HepG2 (cell line): Measurements from ENCODE around the gene HOXA7. TPM values are rescaled to one million over a fixed set of nuclear protein-coding genes. Genes with fewer than 3 reads are reported as not detected.

Experiments used
- EEA1 ChIP-seq: sonication (generic); formaldehyde crosslinking; IDR thresholded peaks from 2 replicates; pipeline ENCODE4 v1.5.1; 2020; ENCODE audit warnings: mild to moderate bottlenecking, missing genetic modification reagents, borderline replicate concordance
- FLYWCH1 ChIP-seq: sonication (generic); formaldehyde crosslinking; IDR thresholded peaks from 2 replicates; pipeline ENCODE4 v1.8.1; 2023; ENCODE audit warnings: mild to moderate bottlenecking, missing genetic modification reagents
- HDAC6 ChIP-seq: fragments of 200-600 bp; sonication (generic); IDR thresholded peaks from 2 replicates; pipeline ENCODE4 v1.7.0; 2017; ENCODE audit warnings: mild to moderate bottlenecking, antibody characterized with exemption, low read length, low read depth
- KAT2B ChIP-seq: fragments of 150-350 bp; IDR thresholded peaks from 2 replicates; pipeline ENCODE4 v1.6.1; 2014; ENCODE audit warnings: low read depth, low read length, borderline replicate concordance
- SALL2 ChIP-seq: sonication (generic); formaldehyde crosslinking; IDR thresholded peaks from 2 replicates; pipeline ENCODE4 v1.8.1; 2023; ENCODE audit warnings: mild to moderate bottlenecking, missing genetic modification reagents, inconsistent platforms
- SETDB1 ChIP-seq: sonication (generic); formaldehyde crosslinking; IDR thresholded peaks from 2 replicates; pipeline ENCODE4 v1.5.1; 2020; ENCODE audit warnings: missing genetic modification reagents, mild to moderate bottlenecking, borderline replicate concordance
- ZMYM3 ChIP-seq: sonication (generic); formaldehyde crosslinking; IDR thresholded peaks from 2 replicates; pipeline ENCODE4 v1.5.1; 2020; ENCODE audit warnings: mild to moderate bottlenecking, missing genetic modification reagents
- ZNF556 ChIP-seq: sonication (generic); formaldehyde crosslinking; IDR thresholded peaks from 2 replicates; pipeline ENCODE4 v1.4.0; 2020; ENCODE audit warnings: mild to moderate bottlenecking, missing genetic modification reagents, borderline replicate concordance
- polyA plus RNA-seq, 8 experiments: library from polyadenylated mRNA; depleted of rRNA in 3 of 8; stranded (reverse) in 7 of 8; unstranded in 1 of 8; fragments of >200 nt; fragmentation: Illumina TruSeq in 4 of 8; extraction: Trizol in 4 of 8; gene quantifications; 2 replicates each; pipeline versions ENCODE4 v1.2.1 to v1.2.3, GENCODE V29; 2011 to 2016; ENCODE audit warnings: low read depth in 4 of 8, missing spikeins in 1 of 8, mixed read lengths in 1 of 8; ENCODE audit not compliant: insufficient read depth in 1 of 8
- total RNA-seq, 5 experiments: library from RNA; depleted of rRNA; stranded (reverse); fragments of >200 nt; fragmentation: Illumina TruSeq; extraction: Trizol; gene quantifications; 2 replicates each; pipeline ENCODE4 v1.2.3, GENCODE V29; 2016; ENCODE audit warnings: low read depth in 1 of 5
- TF ChIP-seq, protein P1 (sequence below): sonication (generic); formaldehyde crosslinking; IDR thresholded peaks from 2 replicates; pipeline ENCODE4 v1.4.0; 2020; ENCODE audit warnings: mild to moderate bottlenecking, missing genetic modification reagents
- TF ChIP-seq, protein P2 (sequence below): sonication (generic); formaldehyde crosslinking; IDR thresholded peaks from 2 replicates; pipeline ENCODE4 v1.4.0; 2020; ENCODE audit warnings: missing genetic modification reagents; ENCODE audit errors: not compliant biosample characterization

The HOXA7 gene
- total and polyA plus RNA-seq, 2 of the 13 experiments (the other 11 are each of a cell fraction or from before 2014, with no cell fraction given): 0.05 TPM; not detected in 1

DNA sequence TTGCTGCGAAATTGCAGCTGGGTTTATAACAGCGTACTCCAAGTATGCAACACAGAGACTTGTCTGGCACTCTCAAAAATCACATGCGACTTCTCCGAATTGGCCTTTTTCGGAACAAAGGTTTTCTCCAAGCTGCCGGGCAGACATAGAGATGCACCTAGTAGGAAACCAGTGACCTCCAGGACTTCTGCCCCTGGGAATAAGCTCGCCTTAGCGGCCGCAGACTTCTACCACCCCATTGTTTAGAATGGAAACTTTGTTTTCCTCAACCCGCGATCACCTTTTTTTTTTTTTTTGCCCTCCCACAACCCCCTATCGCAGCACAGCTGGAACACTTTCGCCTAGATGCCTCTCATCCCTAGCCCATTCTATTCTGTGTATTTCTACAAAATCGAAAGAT lies 22.6 kb upstream of the HOXA7 start (continued):
- TF ChIP-seq, protein P1, sequence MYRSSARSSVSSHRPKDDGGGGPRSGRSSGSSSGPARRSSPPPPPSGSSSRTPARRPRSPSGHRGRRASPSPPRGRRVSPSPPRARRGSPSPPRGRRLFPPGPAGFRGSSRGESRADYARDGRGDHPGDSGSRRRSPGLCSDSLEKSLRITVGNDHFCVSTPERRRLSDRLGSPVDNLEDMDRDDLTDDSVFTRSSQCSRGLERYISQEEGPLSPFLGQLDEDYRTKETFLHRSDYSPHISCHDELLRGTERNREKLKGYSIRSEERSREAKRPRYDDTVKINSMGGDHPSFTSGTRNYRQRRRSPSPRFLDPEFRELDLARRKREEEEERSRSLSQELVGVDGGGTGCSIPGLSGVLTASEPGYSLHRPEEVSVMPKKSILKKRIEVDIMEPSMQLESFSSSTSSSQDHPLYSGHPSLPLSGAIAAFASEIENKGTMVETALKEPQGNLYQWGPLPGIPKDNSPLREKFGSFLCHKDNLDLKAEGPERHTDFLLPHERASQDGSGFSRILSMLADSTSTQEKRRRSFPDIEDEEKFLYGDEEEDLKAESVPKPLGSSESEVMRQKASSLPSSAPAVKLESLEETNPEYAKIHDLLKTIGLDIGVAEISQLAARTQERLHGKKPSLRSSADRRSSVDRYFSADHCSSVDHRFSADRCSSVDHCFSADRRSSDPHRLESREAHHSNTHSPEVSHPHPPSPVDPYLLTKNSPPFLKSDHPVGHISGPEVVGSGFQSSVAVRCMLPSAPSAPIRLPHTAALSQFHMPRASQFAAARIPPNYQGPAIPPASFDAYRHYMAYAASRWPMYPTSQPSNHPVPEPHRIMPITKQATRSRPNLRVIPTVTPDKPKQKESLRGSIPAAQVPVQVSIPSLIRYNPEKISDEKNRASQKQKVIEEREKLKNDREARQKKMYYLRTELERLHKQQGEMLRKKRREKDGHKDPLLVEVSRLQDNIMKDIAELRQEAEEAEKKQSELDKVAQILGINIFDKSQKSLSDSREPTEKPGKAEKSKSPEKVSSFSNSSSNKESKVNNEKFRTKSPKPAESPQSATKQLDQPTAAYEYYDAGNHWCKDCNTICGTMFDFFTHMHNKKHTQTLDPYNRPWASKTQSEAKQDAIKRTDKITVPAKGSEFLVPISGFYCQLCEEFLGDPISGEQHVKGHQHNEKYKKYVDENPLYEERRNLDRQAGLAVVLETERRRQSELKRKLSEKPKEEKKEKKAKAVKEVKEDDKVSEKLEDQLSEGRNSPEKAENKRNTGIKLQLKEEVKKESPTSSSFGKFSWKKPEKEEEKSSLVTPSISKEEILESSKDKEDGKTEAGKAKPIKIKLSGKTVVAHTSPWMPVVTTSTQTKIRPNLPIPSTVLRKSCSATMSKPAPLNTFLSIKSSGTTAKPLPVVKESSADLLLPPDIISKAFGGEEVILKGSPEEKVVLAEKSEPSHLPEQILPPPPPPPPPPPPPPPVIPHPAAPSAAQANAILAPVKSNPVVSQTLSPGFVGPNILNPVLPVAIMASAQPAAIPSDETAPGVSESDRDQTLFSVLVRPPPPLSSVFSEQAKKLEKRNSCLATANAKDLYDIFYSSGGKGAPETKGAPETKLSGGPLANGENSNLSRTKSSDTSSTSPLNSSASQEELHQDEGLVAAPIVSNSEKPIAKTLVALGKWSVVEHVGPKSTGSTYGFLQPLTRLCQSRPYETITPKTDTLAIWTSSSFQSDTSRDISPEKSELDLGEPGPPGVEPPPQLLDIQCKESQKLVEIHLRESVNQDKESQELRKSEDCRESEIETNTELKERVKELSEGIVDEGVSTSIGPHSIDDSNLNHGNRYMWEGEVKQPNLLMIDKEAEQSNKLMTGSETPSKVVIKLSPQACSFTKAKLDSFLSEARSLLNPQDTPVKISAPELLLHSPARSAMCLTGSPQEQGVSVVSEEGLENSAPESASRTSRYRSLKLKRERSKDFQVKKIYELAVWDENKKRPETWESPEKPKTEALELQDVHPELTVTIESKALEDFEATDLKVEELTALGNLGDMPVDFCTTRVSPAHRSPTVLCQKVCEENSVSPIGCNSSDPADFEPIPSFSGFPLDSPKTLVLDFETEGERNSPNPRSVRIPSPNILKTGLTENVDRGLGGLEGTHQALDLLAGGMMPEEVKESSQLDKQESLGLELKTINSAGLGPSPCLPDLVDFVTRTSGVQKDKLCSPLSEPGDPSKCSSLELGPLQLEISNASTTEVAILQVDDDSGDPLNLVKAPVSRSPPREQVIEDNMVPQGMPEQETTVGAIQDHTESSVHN: no peak
- TF ChIP-seq HDAC6 (no peak), FLYWCH1 (CRISPR knock-in tag) (no peak), SALL2 (CRISPR knock-in tag) (no peak), SETDB1 (CRISPR knock-in tag) (no peak), KAT2B (no peak), EEA1 (CRISPR knock-in tag) (no peak), ZNF556 (CRISPR knock-in tag) (no peak), ZMYM3 (CRISPR knock-in tag) (no peak)
- TF ChIP-seq, protein P2, sequence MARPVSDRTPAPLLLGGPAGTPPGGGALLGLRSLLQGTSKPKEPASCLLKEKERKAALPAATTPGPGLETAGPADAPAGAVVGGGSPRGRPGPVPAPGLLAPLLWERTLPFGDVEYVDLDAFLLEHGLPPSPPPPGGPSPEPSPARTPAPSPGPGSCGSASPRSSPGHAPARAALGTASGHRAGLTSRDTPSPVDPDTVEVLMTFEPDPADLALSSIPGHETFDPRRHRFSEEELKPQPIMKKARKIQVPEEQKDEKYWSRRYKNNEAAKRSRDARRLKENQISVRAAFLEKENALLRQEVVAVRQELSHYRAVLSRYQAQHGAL (CRISPR knock-in tag): no peak
